ENCODE measurements around the gene DNAJC8.
A peak's percentile ranks its signal among the peaks of the same experiment; 100 is the strongest.

The DNAJC8 gene

DNA sequence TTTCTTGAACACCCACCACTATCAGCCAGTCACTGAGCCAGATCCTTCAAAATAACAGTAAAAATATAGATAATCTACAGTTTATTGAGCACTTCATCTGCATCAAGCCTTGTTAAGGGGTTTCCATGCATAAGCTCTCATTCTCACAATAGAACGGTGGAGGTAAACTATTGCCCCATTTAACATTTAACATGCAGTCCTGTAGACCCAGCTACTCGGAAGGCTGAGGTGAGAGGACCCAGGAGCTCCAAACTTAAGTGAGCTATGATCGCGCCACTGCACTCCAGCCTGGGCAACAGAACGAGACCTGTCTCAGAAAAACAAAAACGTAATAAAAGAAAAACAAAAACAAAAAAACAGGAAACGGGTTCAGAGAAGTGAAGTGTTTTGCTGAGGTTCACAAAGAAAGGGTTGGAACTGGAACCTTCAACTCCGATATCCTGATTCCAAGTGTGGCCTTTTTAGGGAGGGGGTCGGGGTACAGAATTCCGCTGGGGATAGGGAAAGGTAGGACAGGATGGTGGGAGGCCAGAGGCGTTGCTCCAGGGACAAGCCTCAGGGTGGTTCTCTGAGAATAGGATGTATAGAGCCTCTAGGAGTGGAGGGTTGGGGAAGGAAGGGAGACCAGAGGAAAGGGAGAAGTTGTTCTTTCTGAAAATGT lies 14.9 kb upstream of the DNAJC8 start:
- TF ChIP-seq, protein P1, sequence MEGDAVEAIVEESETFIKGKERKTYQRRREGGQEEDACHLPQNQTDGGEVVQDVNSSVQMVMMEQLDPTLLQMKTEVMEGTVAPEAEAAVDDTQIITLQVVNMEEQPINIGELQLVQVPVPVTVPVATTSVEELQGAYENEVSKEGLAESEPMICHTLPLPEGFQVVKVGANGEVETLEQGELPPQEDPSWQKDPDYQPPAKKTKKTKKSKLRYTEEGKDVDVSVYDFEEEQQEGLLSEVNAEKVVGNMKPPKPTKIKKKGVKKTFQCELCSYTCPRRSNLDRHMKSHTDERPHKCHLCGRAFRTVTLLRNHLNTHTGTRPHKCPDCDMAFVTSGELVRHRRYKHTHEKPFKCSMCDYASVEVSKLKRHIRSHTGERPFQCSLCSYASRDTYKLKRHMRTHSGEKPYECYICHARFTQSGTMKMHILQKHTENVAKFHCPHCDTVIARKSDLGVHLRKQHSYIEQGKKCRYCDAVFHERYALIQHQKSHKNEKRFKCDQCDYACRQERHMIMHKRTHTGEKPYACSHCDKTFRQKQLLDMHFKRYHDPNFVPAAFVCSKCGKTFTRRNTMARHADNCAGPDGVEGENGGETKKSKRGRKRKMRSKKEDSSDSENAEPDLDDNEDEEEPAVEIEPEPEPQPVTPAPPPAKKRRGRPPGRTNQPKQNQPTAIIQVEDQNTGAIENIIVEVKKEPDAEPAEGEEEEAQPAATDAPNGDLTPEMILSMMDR (IDR thresholded peaks at IDR 0.05; ENCODE audit: insufficient read depth, low read length, missing control alignments) = no peak
- no peak for DNase-seq (ENCODE audit: low read depth, low spot score)
- ChIA-PET CTCF (interaction anchor here (0.6 to 6.0 kb wide), 32 partner anchors 10 to 375 kb away, joined by 3 to 148 read pairs (median 5); partner anchors contain the start of genes ATP5IF1, DNAJC8, MED18 and SESN2), POLR2A (interaction anchor here (0.6 to 4.1 kb wide), 8 partner anchors 9 to 354 kb away, joined by 3 to 32 read pairs (median 8); partner anchors contain the start of genes ATP5IF1 and SESN2)
- H3K4me3 ChIP-seq (ENCODE audit: low read depth, low read length) = peak overlapping the region; percentile 4

DNA sequence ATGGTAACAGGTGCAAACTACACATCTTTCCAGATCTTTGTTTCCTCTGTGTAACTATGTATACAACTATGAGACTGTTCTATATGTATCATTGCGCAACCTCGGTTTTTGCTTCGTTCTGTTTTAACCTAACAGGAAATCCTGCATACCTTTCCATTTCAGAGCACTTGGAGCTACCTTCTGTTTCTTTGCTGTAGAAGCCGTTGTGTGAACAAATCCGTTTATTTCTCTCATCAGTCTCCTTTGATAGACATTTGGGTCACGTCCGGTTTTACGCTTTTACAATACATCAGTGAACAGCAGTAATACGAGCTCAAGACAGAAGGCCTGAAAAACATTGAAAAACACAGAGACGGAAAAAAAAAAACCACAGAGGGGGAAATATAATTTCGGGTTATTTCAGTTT lies 13.6 kb upstream of the DNAJC8 start:
- TF ChIP-seq, protein P1 (IDR thresholded peaks at IDR 0.05; ENCODE audit: insufficient read depth, low read length, missing control alignments) = no peak
- CTCF ChIA-PET = interaction anchor here (1.9 to 6.0 kb wide), 3 partner anchors 9 to 15 kb away, joined by 7 to 148 read pairs (median 8); partner anchors contain the start of genes ATP5IF1 and SESN2
- POLR2A ChIA-PET = interaction anchor here (0.6 to 4.1 kb wide), 5 partner anchors 9 to 335 kb away, joined by 3 to 32 read pairs (median 3); partner anchors contain the start of genes ATP5IF1 and SESN2
- no peak for DNase-seq (ENCODE audit: low read depth, low spot score)
- H3K4me3 ChIP-seq (ENCODE audit: low read depth, low read length) = peak overlapping the region; percentile 54

GRCh38 chr1:28244549-28245251 lies 11.9 kb upstream of the DNAJC8 start:
- no peak overlapping the region for H3K4me3 ChIP-seq (ENCODE audit: low read depth, low read length)
- CTCF ChIA-PET = no interaction called here
- DNase-seq (ENCODE audit: low read depth, low spot score) = no peak
- POLR2A ChIA-PET = interaction anchor here (1.8 kb wide), 1 partner anchor 9 kb away, joined by 5 read pairs; the partner anchor contains the start of gene ATP5IF1
- TF ChIP-seq, protein P1 (IDR thresholded peaks at IDR 0.05; ENCODE audit: insufficient read depth, low read length, missing control alignments) = no peak

GRCh38 chr1:28243685-28244311 lies 11.0 kb upstream of the DNAJC8 start:
- TF ChIP-seq, protein P1 (IDR thresholded peaks at IDR 0.05; ENCODE audit: insufficient read depth, low read length, missing control alignments) = no peak
- ChIA-PET CTCF (interaction anchor here (0.6 kb wide), 1 partner anchor 84 kb away, joined by 3 read pairs; no protein-coding TSS in a partner anchor), POLR2A (interaction anchor here (1.8 kb wide), 1 partner anchor 8 kb away, joined by 5 read pairs; the partner anchor contains the start of gene ATP5IF1)
- no peak for DNase-seq (ENCODE audit: low read depth, low spot score)
- H3K4me3 ChIP-seq (ENCODE audit: low read depth, low read length) = no peak overlapping the region

- POLR2A ChIA-PET = no interaction called here
- no peak overlapping the region for H3K4me3 ChIP-seq (ENCODE audit: low read depth, low read length)
- no peak for DNase-seq (ENCODE audit: low read depth, low spot score)
- TF ChIP-seq, protein P1 (IDR thresholded peaks at IDR 0.05; ENCODE audit: insufficient read depth, low read length, missing control alignments) = no peak
- CTCF ChIA-PET = interaction anchor here (1.2 kb wide), 1 partner anchor 151 kb away, joined by 4 read pairs; no protein-coding TSS in a partner anchor
Measured at GRCh38 chr1:28241638-28242241, 8.9 kb upstream of the DNAJC8 start.

Measured in AG04449 (cell line).